Activated T-cell treated with anti-CD3 and anti-CD28 coated beads for 24 hours (primary cell): ENCODE data around the gene IL6R.

Source experiments
- DNase-seq: peaks from one replicate; pipeline ENCODE4 v3.0.0-alpha.2; 2020; ENCODE audit warnings: low read depth

The IL6R gene

DNA sequence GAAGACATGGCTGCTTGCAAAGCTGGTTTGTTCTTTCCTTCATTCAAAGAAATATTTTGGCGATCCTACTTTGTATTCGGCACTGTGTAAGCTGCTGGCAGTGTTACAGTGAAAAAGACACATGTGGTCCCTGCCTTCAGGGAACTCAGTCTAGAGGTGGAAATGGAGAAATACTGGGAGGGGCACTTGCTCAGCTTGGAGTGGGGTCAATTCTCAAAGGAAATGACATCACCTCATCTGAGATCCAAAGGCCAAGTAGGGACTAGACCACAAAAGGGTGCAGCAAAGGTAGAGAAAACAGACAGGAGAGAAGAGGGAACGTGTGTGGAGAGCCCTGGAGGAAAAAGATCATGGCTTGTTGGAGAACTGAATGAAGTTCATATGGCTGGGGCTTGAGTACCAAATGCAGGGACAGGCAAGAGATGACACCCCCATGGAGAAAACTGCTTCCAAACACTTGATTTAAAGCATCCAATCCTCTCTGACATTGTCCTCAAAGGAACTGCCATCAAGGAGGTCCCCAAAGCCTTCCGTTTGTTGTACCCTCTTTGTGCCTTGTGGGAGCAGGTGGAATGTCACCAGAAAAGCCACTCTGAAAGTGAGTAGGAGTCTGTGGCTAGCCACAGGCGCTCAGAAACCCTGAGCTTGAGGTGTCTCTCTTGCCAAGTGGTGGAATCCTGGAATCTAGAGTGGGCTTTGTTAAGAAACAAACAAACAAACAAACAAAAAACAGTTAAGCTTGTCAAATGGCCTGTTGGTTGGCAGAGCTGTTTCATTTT, 48.6 kb downstream of the IL6R start:
- no peak for DNase-seq

DNA sequence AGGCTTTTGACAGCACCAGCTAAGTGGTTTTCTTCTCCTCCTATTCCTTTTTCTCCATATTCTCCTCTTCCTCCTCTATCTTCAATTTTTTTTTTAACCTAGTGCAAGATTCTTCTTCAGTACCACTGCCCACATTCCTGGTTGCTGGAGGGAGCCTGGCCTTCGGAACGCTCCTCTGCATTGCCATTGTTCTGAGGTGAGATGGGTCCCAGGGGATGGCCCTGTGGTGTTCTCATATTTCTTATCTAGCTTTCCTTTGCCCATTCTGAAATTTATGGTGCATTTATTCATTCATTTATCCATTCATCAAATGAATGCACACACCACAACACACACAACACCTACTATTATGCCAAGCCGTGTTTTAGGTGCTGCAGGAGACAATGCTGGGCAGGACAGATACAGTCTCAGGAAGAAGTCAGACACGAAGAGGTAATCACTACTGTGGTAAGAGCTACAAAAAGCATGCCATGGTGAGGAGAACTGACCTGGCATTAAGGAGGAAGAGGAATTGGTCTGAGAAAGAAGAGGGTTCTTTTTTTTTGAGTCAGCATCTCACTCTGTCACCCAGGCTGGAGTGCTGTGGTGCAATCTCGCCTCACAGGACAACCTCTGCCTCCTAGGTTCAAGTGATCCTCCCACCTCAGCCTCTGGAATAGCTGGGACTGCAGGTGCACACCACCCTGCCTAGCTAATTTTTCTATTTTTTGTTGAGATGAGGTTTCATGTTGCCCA, 49.4 kb downstream of the IL6R start:
- no peak for DNase-seq

DNA sequence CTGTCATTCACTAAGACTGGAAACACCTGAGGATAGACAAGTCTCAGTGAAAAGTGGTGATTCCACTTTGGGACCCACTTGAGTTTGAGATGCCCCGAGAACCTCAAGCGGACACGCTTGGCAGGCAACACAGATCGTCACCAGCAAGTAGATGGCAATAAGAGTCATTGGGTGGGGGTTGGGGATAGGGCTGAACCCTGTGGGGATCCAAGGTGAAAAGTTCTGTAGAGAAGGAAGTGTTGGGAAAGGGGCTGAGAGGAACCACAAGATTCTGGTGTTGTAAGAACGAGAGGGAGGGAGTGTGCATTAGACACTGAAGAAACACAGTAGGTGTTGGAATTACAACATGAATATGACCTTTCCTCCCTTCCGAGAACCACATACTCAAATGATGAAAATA, 51.5 kb downstream of the IL6R start:
- no peak for DNase-seq

DNA sequence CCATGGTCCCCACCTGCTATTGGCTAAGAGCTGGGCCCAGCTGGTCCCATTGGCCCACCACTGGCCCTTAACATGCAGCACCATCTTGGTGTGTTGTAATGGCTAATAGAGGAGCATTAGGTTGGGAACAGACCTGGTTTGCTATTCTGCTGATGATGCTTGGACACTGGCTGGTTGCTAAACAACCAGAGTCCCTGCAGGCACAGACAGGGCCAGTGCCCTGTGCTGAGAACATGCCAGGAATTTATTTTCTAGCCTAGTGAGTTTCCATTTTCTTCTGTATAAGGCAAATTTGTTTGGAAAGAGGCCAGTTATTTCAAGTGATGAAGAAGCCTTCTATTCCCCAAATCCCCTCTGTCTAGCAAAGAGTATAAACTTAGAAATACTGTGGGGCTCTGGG, 53.9 kb downstream of the IL6R start:
- no peak for DNase-seq

DNA sequence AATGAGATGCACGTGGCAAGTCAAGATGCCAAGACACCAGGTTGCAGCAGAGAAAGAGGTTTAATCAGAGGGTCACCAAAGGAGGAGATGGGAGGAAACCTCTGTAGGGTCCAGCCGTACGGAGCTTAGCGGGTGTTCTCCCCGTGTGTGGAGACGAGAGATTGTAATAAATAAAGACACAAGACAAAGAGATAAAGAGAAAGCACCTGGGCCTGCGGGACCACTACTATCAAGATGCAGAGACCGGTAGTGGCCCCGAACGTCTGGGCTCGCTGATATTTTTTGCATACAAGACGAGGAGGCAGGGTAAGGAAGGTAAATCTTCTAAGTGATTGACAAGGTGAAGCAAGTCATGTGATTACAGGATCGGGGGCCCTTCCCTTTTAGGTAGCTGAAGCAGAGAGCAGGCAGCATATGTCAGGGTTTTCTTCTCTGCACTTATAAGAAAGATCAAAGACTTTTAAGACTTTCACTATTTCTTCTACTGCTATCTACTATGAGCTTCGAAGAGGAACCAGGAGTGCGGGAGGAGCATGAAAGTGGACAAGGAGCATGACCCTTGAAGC, 55.6 kb downstream of the IL6R start:
- DNase-seq, result no peak

DNA sequence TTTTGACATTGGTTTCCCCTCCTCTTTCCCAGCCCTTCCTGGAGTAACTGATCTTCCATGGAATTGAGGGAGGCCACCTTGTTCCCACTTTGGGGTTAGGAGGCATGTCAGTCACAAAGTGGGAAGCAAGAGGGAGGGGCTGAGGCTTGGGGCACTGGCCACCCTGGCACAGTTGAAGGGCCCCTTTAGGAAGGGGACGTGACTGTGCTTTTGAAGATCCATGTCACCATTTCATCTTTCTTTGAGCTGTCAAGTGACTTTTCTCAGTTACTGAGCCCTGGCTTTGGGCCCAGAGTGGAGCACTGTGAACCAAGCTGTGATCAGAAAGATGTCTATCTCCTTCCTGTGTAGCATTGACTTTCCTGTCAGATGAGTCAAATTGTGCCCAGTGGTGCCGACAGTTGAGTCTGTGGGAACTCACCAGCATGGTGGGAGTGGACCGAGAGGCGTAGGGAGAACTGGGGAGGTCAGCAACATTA, 58.4 kb downstream of the IL6R start:
- DNase-seq, result peak; percentile 49

DNA sequence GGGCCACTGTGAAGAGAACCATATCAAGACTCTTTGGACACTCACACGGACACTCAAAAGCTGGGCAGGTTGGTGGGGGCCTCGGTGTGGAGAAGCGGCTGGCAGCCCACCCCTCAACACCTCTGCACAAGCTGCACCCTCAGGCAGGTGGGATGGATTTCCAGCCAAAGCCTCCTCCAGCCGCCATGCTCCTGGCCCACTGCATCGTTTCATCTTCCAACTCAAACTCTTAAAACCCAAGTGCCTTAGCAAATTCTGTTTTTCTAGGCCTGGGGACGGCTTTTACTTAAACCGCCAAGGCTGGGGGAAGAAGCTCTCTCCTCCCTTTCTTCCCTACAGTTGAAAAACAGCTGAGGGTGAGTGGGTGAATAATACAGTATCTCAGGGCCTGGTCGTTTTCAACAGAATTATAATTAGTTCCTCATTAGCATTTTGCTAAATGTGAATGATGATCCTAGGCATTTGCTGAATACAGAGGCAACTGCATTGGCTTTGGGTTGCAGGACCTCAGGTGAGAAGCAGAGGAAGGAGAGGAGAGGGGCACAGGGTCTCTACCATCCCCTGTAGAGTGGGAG, 60.6 kb downstream of the IL6R start:
- DNase-seq, result no peak

DNA sequence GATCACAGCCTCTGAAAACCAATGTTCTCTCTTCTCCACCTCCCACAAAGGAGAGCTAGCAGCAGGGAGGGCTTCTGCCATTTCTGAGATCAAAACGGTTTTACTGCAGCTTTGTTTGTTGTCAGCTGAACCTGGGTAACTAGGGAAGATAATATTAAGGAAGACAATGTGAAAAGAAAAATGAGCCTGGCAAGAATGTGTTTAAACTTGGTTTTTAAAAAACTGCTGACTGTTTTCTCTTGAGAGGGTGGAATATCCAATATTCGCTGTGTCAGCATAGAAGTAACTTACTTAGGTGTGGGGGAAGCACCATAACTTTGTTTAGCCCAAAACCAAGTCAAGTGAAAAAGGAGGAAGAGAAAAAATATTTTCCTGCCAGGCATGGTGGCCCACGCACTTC, 61.1 kb downstream of the IL6R start:
- DNase-seq, result no peak

DNA sequence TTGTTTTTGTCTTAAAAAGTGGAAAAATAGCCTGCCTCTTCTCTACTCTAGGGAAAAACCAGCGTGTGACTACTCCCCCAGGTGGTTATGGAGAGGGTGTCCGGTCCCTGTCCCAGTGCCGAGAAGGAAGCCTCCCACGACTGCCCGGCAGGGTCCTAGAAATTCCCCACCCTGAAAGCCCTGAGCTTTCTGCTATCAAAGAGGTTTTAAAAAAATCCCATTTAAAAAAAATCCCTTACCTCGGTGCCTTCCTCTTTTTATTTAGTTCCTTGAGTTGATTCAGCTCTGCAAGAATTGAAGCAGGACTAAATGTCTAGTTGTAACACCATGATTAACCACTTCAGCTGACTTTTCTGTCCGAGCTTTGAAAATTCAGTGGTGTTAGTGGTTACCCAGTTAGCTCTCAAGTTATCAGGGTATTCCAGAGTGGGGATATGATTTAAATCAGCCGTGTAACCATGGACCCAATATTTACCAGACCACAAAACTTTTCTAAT, 61.8 kb downstream of the IL6R start:
- DNase-seq, result no peak

DNA sequence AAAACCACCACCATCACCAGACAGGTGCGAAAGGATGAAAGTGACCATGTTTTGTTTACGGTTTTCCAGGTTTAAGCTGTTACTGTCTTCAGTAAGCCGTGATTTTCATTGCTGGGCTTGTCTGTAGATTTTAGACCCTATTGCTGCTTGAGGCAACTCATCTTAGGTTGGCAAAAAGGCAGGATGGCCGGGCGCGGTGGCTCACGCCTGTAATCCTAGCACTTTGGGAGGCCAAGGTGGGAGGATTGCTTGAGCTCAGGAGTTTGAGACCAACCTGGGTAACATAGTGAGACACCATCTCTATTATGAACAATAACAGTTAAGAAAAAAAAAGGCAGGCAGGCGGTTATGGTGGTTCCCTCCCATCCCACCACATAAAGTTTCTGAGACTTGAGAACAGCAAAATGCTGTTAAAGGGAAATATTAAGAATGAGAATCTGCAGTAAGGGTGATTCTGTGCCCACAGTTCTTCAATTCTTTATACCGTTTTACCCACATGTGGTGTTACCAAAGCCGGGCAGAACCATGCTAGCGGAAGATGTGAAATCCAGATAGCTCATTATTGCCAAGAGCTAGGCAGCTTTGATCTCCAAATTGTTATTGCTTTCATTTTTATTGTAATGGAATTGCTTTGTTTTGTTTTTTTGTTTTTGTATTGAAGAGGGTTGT, 62.4 kb downstream of the IL6R start:
- no peak for DNase-seq

DNA sequence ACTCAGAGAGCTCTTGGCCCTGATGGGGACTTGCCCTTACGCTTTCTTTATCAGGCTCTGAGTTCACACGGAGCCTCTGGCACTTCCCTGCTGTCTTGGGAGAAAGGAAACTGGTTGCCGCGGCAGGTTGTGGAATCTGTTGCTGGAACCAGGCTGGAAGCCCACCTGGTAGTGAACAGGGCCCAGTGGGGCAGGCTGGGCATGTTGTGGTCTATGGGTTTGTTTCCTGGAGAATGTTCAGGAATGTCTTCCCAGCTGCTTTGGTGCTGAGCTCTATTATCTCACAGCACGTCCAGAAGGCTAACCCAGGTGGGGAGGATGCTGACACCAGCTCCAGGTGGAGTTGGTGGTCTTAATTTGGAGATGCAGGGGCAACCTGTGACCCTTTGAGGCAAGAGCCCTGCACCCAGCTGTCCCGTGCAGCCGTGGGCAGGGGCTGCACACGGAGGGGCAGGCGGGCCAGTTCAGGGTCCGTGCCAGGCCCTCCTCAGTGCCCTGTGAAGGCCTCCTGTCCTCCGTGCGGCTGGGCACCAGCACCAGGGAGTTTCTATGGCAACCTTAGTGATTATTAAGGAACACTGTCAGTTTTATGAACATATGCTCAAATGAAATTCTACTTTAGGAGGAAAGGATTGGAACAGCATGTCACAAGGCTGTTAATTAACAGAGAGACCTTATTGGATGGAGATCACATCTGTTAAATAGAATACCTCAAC, 63.5 kb downstream of the IL6R start:
- DNase-seq, result no peak

DNA sequence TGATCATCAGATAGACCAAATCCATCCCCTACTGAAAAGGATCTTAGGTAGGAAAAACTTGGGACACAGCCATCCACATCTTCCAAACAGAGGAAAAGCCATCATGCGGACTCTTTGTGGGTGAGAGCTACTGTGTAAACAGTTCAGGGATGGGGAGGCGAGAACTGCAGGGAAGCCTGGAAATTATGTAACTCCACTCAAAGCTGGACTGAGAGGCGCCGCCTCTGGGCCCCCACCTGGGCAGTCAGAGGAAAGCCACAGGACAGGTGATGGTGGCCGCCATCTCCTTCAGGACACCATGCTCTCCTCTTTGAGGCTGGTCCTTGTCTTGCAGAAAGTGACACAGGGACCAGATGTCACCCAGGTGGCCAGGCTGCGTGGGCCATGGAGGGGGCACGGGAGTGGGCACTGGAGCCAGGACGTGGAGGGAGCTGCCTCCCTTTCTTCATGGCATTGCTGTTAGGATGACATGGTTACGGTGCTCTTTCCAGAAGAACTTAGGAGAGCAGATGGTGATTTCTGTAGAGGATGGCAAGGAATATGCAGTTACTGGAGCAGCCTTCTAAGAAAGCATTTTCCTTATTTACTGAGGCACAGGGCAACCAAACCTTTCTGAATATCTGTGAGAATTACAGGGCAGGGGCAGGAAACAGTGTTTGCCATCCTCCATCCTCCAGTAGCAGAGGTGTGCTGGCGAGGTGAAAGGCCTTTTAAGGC, 64.9 kb downstream of the IL6R start:
- no peak for DNase-seq

DNA sequence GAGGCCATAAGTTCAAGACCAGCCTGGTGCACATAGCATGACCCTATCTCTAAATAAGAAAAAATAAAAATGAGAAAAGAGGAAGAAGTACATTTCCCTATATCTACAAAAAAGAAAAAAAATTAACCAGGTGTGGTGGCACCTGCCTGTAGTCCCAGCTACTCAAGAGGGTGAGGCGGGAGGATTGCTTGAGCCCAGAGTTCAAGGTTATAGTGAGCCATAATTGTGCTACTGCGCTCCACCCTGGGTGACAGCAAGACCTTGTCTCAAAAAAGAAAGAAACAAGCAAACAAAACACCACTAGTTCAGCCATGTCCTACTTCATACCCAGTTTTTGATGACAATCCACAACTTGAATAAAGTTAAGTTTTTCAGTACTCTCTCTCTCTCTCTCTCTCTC, 66.2 kb downstream of the IL6R start:
- no peak for DNase-seq

DNA sequence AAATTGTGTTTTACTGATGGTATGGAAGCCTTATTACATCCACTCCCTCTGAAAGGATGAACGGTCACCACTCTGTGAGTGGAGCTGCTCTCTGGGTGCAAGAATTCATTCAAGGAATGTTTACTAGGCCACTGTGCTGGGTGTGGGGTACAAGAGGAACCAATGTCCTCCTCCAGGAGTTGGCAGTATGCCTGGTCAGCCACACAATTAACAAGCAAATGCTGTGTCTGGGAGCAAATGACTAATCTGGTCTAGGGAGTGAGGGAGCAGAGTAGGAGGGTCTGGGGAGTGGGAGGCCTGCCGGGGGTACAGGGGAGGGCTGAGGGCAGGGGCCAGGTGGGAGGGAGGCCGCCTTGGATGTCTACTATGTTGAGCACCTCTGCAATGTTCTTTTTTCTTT, 69.7 kb downstream of the IL6R start:
- DNase-seq, result no peak

DNA sequence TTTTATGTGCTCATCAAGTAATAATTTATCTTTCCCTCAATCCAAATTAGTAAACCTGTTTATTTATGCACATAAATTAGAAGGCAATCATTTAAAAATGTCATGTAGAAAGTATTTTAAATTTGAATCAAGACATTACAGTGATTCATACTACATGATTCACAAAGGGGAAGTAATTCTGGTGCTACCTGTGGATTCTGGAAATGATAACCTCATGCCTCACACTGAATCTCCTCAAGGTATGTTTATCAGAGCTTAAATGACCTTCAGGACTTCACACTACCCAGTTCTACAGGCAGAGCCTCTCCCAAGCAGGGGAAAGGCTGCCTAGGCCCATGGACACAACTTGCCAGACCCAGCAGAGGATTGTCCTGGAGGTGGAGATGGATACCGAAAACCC, 71.6 kb downstream of the IL6R start:
- DNase-seq, result no peak

DNA sequence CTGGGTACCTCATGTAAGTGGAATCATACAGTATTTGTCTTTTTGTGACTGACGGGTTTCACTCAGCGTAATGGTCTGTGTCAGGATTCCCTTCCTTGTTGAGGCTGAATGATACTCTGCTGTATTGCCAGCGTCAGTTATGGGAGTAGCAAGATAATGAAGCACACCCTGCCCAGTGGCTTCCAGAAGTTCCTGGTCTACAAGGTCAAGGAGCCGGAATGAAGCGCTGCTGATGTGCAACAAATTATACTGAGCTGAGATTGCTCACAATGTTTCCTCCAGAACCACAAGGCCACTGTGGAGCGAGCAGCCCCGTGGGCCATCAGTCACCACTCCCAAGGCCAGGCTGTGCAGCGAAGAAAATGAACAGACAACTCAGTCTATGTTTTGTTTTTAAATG, 72.9 kb downstream of the IL6R start:
- DNase-seq, result no peak

DNA sequence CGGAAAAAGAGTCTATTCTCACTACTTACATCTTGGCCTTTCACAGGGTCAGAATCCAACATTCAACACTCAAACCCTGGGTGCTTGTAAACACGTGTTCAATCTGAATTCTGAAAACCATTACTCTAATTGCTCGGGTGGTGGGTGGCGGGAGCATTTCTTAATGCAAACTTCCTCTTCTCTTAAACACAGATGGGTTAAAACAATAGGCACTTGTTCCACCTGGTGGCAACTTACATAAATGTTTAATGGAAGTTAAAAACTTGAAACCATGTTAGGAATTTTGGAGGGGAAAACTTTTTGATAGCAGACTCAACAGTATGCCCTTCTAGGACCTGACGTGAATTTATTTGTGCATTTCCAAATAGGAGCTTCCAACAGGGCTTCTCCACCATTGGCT, 73.5 kb downstream of the IL6R start:
- no peak for DNase-seq

DNA sequence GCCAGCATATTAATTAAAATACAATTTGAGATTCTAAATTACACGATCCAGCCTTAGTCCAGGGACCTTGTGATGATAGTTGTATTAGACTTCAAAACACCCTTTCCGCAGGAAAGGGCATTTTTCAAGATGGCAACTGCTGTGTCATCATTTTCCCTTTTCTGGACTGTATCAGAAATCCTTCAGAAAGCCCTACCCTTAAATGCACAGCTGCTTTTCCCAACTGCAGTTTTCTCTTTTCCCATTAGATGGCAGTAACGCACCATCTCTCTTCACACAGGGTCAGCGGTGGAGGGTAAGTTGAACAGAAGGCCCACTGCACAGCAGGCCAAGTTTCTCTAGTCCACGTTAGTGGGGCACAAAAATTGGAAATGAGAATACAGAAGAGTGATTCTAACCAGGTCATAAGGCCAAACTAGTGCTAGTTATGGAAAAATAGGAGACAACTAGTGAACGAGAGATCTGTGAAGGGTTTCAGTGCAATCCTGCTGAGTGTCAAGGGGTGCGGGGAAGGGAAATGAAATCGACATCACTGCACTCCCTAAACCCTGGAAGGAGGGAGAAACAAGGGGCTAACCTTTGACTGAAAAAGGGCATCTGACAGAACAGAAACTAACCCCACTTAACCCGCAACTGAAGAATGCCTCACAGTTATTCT, 74.8 kb downstream of the IL6R start:
- DNase-seq, result peak; percentile 65

DNA sequence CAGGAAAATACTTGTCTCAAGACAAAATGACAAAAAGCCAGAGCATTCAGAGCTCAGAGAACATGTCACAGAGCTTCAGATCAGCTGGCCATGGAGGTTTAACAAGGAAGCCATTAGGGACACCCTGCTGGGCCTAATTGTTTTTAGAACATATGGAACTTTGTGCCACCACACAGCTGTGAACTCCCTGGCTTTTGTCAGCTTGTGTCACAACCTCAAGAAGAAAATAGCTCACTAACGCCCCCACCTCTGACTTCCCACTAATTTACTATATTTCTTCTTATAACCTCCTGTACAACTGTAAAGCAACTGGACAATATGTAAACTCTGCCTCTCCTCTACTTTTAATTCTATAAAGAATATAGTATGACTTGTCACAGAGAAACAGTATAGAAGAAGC, 75.9 kb downstream of the IL6R start:
- no peak for DNase-seq
